ENCODE results near the gene ABO. TPM values are rescaled to one million over a fixed set of nuclear protein-coding genes. Genes with fewer than 3 reads are reported as not detected.

Gene ABO
- total and polyA plus RNA-seq, 10 of the 15 experiments (the other 5 are each of a cell fraction or from before 2014, with no cell fraction given) = 0.10 TPM; not detected in 9

DNA sequence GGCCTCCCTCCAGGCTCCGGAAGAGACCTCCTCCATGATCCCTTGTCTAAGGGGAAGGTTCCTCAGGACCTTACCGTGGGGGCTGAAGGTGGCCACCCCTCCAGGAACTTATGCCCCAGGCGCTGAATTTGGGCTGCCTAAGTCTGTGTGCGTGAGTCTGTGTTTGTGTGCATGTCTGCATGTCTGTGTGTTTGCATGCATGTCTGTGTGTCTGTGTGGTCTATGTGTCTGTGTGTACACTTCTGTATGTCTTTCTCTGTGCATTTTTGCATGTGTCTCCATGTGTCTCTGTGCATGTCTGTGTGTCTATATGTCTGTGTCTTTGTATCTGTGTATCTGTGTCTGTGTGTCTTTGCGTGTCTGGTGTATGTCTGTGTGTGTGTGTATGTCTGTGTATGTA, 20.5 kb downstream of the ABO start:
- DNase-seq (ENCODE audit: low read depth, low spot score) = no peak
- ChIA-PET RAD21 (ENCODE audit: unreplicated experiment) (no interaction called here), SMC1A (ENCODE audit: uncharacterized antibody, unreplicated experiment) (no interaction called here), CTCF (no interaction called here), POLR2A (no interaction called here)
- Histone ChIP-seq H3K27me3 (replicated peaks in 1 of 2; ENCODE audit: control insufficient read depth in 2 of 2, insufficient read depth in 2 of 2, low read length in 1 of 2) (peaks cover 0 to 2% of the 10 kb centered on the region in 2 experiments; a peak in 2 of 4 replicates), H2AFZ (ENCODE audit: control insufficient read depth, low read depth, low read length) (no peak overlapping the region), H3K4me3 (no peak overlapping the region), H3K36me3 (ENCODE audit: control insufficient read depth in 2 of 2, insufficient read depth in 2 of 2, low read length in 1 of 2) (no peaks in the 10 kb centered on the region), H3K27ac (ENCODE audit: control insufficient read depth, insufficient read depth) (no peak overlapping the region), H4K20me1 (ENCODE audit: control insufficient read depth, insufficient read depth) (no peaks in the 10 kb centered on the region), H3K4me2 (ENCODE audit: control insufficient read depth, insufficient read depth) (no peak overlapping the region), H3K79me2 (ENCODE audit: control insufficient read depth, insufficient read depth, low read length) (no peaks in the 10 kb centered on the region), H3K4me1 (ENCODE audit: control insufficient read depth, insufficient read depth, low read length) (no peaks in the 10 kb centered on the region), H3K9me3 (replicated peaks; ENCODE audit: control insufficient read depth, insufficient read depth, low read length) (no peaks in the 10 kb centered on the region), H3K9ac (ENCODE audit: control insufficient read depth, insufficient read depth, low read length) (no peak overlapping the region)
- FAIRE-seq = no peak
- intact Hi-C loops (cut with micrococcal nuclease; ENCODE audit: unreplicated experiment) (no loop called here), in situ Hi-C loops (cut with MboI) (no loop called here)
- no TSS peak for BruUV-seq (replicated peaks)
- no peak for ATAC-seq
- no peak for TF ChIP-seq SIN3A (IDR thresholded peaks at IDR 0.05; ENCODE audit: low read depth, low read length)
- TF ChIP-seq ZSCAN29 (IDR thresholded peaks at IDR 0.05) = no peak
- WGBS (ENCODE audit: insufficient coverage, insufficient replicate concordance, low lambda C conversion rate, missing lambda C conversion rate) = 64% methylated on average over 5 of the region's 5 CpGs

DNA sequence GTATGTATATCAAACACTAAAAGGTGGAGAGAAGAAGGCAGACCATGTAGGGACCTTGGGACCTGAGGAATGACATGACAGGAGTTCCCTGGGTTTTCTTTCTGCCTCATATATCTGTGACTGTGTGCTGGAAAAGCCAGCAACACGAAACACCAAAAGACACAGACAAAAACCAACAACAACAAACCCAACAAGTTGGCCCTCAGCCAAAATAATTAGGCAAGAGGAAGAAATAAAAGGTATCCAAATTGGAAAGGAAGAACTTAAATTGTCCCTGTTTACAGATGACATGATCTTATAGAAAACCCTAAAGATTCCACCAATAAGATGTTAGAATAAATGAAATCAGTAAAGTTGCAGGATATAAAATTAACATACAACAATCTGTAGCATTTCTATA, 21.7 kb downstream of the ABO start:
- in situ Hi-C loops (cut with MboI) = no loop called here
- FAIRE-seq (no peak), DNase-seq (ENCODE audit: low read depth, low spot score) (no peak), ATAC-seq (no peak)
- Histone ChIP-seq H3K4me1 (ENCODE audit: control insufficient read depth, insufficient read depth, low read length) (no peaks in the 10 kb centered on the region), H4K20me1 (ENCODE audit: control insufficient read depth, insufficient read depth) (no peaks in the 10 kb centered on the region), H3K36me3 (ENCODE audit: control insufficient read depth in 2 of 2, insufficient read depth in 2 of 2, low read length in 1 of 2) (no peaks in the 10 kb centered on the region), H2AFZ (ENCODE audit: control insufficient read depth, low read depth, low read length) (no peak overlapping the region), H3K27ac (ENCODE audit: control insufficient read depth, insufficient read depth) (no peak overlapping the region), H3K9me3 (replicated peaks; ENCODE audit: control insufficient read depth, insufficient read depth, low read length) (no peaks in the 10 kb centered on the region), H3K27me3 (replicated peaks in 1 of 2; ENCODE audit: control insufficient read depth in 2 of 2, insufficient read depth in 2 of 2, low read length in 1 of 2) (peaks cover 0 to 2% of the 10 kb centered on the region in 2 experiments; a peak in 3 of 4 replicates), H3K79me2 (ENCODE audit: control insufficient read depth, insufficient read depth, low read length) (no peaks in the 10 kb centered on the region), H3K9ac (ENCODE audit: control insufficient read depth, insufficient read depth, low read length) (no peak overlapping the region), H3K4me2 (ENCODE audit: control insufficient read depth, insufficient read depth) (no peak overlapping the region), H3K4me3 (no peak overlapping the region)
- BruUV-seq (replicated peaks) = no TSS peak
- POLR2A ChIA-PET = no interaction called here
- no peak for TF ChIP-seq EZH2 (IDR thresholded peaks at IDR 0.05; ENCODE audit: borderline replicate concordance, control insufficient read depth, low read depth, low read length)
- no peak for TF ChIP-seq ATF7 (IDR thresholded peaks at IDR 0.05; ENCODE audit: low read depth)
- TF ChIP-seq SUPT20H (IDR thresholded peaks at IDR 0.05; ENCODE audit: borderline replicate concordance, control insufficient read depth, low read depth, low read length) = no peak
- no peak for TF ChIP-seq PAX5 (IDR thresholded peaks at IDR 0.05; ENCODE audit: borderline replicate concordance, low read depth, low read length)
- no peak for TF ChIP-seq MEF2B (IDR thresholded peaks at IDR 0.05; ENCODE audit: partially characterized antibody, poor library complexity, severe bottlenecking)
- RAD21 ChIA-PET (ENCODE audit: unreplicated experiment) = no interaction called here
- SMC1A ChIA-PET (ENCODE audit: uncharacterized antibody, unreplicated experiment) = interaction anchor here (0.5 kb wide), 1 partner anchor 470 kb away, joined by 3 read pairs; no protein-coding TSS in a partner anchor
- WGBS (ENCODE audit: insufficient coverage, insufficient replicate concordance, low lambda C conversion rate, missing lambda C conversion rate) = 0% methylated on average over 1 of the region's 1 CpG
- intact Hi-C loops (cut with micrococcal nuclease; ENCODE audit: unreplicated experiment) = no loop called here
- CTCF ChIA-PET = no interaction called here

Measured in GM12878 (cell line).